Stimulated activated naive CD4-positive, alpha-beta T cell (primary cell): ENCODE data around the gene TMED10.
"Not testable (repeated sequence)": the region's sequence is repeated elsewhere in the genome, so short reads cannot be mapped to it uniquely, and the experiment has no call there.

ENCODE experiments used
- DNase-seq, 6 experiments: peaks; one replicate each; lab custom pipeline; 2025; lab: John Stamatoyannopoulos, UW

The TMED10 gene

GRCh38 chr14:75158843-75159614 lies 17.4 kb downstream of the TMED10 start:
- no peak for DNase-seq

GRCh38 chr14:75156901-75157300 lies 19.5 kb downstream of the TMED10 start:
- DNase-seq, result peak in 3 of 6 experiments; percentile 10 to 41 (median 14)

- no peak for DNase-seq
Measured at GRCh38 chr14:75156111-75156510, 20.3 kb downstream of the TMED10 start.

DNA sequence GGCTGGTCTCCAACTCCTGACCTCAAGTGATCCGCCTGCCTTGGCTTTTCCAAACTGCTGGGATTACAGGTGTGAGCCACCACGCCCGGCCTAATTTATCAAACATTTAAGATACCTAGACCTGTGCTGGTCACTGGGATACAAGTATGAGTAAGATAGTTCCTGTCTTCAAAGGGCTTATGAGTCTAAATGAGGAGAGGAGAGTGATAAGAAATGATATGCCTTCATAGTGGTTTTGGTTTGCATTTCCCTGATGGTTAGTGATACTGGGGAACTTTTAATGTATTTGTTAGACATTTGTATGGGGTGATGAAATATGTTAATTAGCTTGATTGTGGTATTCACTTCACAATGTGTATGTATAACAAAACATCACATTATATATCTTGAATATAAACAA lies 21.2 kb downstream of the TMED10 start:
- DNase-seq, result no peak

- DNase-seq, result no peak
Measured at GRCh38 chr14:75153295-75153694, 23.1 kb downstream of the TMED10 start.

GRCh38 chr14:75151851-75152250 lies 24.6 kb downstream of the TMED10 start:
- DNase-seq, result no peak

GRCh38 chr14:75150637-75151036 lies 25.8 kb downstream of the TMED10 start:
- DNase-seq, result not testable (repeated sequence)

- no peak for DNase-seq
Measured at GRCh38 chr14:75150150-75150549, 26.3 kb downstream of the TMED10 start.

DNA sequence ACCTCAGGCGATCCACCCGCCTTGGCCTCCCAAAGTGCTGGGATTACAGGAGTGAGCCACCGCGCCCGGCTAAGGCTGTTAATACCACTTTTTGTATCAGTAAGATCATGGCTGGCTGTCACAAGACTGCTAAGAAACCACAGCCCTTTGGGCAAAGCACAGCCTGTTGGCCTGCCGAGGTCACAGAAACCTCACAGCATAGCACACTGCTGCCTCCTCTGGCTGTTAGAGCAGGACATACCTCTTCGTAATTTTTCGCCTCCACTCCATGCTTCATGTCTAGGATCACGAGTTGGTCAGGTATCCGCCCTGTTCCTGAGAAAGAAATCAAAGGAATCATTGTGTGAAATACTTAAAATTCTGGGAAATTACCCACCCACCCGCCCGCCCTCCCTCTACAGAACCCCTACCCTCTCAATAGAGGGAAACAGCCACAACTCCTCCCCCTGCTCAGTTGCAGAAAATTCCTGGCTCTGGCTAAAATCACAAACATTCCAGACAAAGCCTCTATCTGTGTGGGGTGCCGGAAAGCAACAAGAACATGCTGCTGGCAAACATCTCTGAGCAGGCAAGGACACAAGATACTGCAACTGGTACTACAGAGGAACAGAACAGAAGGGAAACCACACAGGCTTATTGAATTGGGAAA lies 28.9 kb downstream of the TMED10 start:
- no peak for DNase-seq

- DNase-seq, result no peak
Measured at GRCh38 chr14:75144944-75145343, 31.5 kb downstream of the TMED10 start.

DNA sequence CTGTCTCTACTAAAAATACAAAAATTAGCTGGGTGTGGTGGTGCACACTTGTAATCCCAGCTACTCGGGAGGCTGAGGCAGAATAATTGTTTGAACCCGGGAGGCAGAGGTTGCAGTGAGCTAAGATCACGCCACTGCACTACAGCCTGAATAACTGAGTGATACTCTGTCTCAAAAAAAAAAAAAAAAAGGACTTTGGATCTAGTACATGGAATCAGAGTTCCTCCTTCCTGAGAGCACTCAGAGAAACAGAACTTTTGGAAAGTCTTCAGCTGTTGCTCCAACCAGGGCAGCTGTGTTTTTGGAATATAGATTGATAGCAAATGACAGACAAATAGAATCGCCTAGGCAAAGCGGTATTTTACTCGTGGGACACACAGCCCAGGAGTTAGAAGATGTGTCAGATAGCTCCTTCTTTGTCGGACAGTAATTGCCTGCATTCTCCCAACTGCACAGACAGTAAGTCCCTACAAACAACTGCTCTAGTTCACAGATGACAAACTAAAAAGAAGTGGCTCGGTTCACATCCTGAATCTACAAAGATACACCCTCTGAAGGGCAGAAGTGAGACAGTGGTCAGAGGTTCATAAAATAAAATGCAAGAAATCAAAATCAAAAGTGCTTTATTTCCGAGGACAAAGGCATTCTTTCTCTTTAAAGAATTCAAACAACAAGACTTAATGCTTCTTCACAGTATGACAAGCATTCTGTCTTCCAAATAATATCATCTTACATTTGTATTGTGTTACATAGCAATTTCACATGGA lies 32.5 kb downstream of the TMED10 start:
- no peak for DNase-seq

GRCh38 chr14:75142494-75142893 lies 33.9 kb downstream of the TMED10 start:
- DNase-seq, result no peak

DNA sequence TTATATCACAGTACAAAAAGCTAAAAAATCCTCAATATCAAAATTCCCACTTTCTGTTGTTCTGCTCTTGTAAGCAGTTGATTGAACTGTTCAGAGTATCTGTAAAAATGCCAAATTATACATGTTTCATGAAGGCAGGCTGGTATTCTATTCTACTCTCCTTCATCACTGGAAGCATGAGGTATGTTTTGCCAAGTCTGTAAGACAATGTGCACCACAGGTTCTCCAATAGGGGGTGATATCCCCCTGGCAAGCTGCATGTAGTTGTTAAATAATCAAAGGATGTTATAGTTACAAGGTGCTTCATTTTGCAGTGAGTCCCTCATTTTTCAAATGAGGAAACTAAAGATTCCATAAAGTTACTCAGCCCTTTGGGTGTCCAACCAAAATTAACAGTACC lies 34.4 kb downstream of the TMED10 start:
- peak in 5 of 6 experiments; percentile 17 to 45 (median 18) for DNase-seq

GRCh38 chr14:75141062-75141461 lies 35.4 kb downstream of the TMED10 start:
- DNase-seq, result no peak

DNA sequence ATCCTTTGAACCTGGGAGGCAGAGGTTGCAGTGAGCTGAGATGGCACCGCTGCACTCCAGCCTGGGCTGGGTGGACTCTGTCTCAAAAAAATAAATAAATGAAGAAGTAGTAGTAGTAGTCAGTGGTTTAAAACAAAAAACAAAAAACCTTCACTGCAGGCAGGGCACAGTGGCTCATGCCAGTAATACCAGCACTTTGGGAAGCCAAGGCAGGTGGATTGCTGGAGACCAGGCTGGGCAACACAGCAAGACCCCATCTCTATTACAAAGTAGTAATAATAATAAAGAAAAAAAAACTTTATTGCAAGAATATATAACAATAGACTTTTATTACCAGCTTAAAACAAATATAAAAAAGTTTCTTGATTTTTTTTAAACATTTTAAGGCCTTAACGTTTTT lies 35.8 kb downstream of the TMED10 start:
- DNase-seq, result no peak

GRCh38 chr14:75139185-75139584 lies 37.2 kb downstream of the TMED10 start:
- DNase-seq, result no peak

DNA sequence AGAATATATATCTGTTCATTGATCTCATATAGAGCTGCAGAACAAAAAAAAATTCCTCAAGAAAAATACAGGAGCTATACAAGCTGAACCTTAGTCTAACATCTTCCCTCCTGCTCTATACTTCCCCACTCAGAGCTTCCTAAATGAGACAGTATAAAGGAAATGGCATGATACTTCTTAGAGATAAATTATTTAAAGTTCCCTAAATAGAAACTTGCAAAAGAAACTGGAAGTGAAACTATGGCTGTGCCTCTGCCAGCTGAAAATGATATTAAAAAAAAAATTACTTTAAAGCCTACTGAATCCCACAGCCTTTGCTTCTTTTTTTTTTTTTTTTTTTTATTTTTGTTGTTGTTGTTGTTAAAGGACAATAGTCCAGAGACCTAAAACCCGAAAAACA lies 37.9 kb downstream of the TMED10 start:
- no peak for DNase-seq

DNA sequence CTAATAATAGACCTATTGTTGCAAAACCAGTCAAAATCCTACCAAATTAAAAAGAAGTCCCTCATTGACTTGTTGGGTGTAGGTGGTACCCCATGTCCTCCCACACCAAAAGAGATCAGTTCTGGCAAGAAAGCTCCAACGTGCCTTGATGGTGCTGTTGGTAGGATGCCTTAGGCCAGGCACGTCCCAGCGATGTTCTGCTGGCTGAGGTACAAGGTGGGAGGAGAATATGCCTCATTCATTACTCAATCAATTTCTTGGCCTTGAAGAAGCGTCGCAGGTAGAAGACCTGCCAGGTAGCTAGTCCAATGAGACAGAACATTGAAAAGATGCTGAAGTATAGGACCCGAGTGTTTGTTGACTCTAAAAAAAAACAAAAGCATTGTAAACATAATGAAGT lies 41.8 kb downstream of the TMED10 start:
- DNase-seq, result no peak

DNA sequence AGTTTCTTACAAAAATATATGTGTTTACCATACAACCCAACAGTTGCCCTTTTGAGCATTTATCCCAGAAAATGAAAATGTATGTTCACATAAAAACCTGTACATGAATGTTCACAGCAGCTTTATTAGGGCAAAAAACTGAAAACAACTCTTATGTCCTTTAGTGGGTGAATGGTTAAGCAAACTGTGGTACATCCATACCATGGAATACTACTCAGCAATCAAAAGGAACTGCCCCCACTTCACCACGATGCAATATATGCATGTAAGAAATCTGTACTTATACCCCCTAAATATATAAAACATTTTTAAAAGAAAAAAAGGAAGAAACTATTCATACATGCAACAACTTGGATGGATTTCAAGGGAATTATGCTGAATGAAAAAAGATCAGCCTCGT lies 42.8 kb downstream of the TMED10 start:
- no peak for DNase-seq

DNA sequence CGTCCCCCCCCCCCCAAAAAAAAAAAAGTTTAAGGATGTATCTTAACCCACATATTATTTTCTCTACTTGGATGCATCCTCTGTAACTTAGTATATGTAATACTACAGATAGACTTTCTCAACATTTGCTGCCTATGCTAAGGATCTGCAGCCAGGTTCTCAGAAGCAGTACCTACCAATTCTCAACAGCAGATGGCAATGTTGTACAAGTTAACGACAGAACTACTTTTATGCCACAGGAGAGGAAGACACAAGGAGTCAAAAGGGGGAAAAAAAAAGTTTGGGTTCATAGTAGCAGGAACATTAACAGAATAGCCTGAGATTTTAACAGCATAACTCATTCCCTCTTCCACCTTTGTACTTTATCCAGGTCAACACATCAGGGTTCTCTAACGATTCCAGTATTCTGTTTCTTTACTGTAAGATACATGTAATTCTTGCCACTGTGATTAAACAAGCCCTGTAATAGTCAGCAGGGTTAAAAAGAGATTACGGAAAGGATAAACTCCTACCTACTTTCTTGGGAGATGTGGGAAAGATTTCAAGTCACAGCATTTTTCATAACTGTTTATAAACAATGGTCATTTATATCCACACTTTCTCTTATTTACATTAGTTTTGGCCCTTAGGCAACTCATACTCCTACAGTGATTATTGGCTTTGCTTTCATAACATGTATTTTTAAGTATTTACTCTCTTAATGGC lies 43.9 kb downstream of the TMED10 start:
- peak in 5 of 6 experiments; percentile 28 to 80 (median 45) for DNase-seq

DNA sequence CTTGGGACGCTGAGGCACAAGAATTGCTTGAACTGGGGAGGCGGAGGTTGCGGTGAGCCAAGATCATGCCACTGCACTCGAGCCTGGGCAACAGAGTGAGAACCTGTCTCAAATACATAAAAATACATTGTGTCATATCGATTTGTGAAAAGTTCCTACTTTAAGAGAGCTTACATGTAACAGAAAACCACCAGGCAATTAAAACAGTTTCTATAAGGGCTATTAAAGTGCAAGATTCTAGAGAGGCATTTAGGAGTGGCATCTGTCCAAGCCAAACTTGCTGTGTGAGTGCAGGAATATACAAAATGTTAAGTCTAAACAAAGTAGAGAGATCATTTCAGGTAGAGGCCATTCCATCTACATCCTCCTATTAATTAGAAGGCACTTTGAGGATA lies 47.8 kb downstream of the TMED10 start:
- no peak for DNase-seq

DNA sequence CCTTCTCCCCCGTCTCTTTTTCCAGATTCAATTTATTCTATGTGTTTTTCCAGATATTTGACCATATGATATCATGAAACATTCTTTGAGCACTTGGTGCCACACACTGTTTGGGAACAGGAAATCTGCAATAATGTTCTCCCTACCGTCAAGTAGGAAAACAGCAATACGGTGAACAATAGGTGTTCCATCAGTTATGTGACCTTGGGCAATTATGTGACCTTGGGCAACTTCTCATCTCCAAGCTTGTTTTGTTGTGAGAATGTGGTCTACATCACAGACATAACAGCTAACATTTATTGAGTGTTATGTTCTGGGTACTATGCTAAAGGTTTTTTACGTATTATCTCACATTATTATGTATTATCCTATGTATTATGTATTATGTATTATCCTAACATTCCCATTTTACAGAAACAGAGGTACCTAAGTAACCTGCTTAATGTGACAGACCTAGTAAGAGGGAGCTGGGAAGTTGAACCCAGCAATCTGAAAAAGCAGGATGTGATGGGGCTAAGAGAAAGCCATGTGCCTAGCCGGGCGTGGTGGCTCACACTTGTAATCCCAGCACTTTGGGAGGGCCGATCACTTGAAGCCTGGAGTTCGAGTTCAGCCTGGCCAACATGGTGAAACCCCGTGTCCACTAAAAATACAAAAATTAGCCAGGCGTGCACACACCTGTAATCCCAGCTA lies 48.4 kb downstream of the TMED10 start:
- no peak for DNase-seq
